ENCODE data around the gene BAX. TPM values are rescaled to one million over a fixed set of nuclear protein-coding genes. Genes with fewer than 3 reads are reported as not detected.

The BAX gene
- polyA plus RNA-seq, 1 of the 3 experiments (the other 2 are of a cell fraction) = 640 TPM

DNA sequence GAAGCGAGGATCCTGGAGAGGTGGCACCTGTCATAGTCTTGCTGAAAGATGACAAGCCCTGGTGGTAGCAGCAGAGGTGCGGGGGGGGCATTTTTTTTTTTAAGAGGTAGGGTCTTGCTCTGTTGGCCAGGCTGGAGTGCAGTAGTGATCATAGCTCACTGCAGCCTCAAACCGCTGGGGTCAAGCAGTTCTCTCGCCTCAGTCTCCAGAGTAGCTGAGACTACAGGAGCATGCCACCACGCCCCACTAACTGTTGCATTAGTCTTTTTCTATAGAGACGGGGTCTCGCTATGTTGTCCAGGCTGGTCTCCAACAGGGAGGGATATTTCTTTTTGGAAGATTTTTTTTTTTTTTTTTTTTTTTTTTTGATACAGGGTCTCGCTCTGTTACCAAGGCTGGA is 3.3 kb downstream of the BAX start:
- peaks cover 8 to 10% of the 10 kb centered on the region in 2 experiments; a peak in 2 of 4 replicates for H3K4me1 ChIP-seq (ENCODE audit: control insufficient read depth in 1 of 2, insufficient read depth in 2 of 2, low read depth in 1 of 2, low read length in 1 of 2)
- H3K79me2 ChIP-seq (ENCODE audit: insufficient read depth) = peaks cover 41% of the 10 kb centered on the region
- WGBS (ENCODE audit: low lambda C conversion rate) = 96% methylated on average over 8 of the region's 8 CpGs
- H3K27me3 ChIP-seq (ENCODE audit: insufficient read depth) = no peaks in the 10 kb centered on the region
- no peak for DNase-seq
- H3K9me2 ChIP-seq = no peaks in the 10 kb centered on the region
- H3K4me3 ChIP-seq (ENCODE audit: low read depth in 2 of 2, low read length in 1 of 2) = no peak overlapping the region
- TF ChIP-seq, protein P1, sequence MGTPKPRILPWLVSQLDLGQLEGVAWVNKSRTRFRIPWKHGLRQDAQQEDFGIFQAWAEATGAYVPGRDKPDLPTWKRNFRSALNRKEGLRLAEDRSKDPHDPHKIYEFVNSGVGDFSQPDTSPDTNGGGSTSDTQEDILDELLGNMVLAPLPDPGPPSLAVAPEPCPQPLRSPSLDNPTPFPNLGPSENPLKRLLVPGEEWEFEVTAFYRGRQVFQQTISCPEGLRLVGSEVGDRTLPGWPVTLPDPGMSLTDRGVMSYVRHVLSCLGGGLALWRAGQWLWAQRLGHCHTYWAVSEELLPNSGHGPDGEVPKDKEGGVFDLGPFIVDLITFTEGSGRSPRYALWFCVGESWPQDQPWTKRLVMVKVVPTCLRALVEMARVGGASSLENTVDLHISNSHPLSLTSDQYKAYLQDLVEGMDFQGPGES (IDR thresholded peaks at IDR 0.05; ENCODE audit: low read depth, low read length) = no peak
- TF ChIP-seq RCOR1 (IDR thresholded peaks at IDR 0.05; ENCODE audit: low read length) (no peak), TCF12 (IDR thresholded peaks at IDR 0.05) (no peak), ELF1 (IDR thresholded peaks at IDR 0.05) (no peak), TEAD4 (IDR thresholded peaks at IDR 0.05; ENCODE audit: borderline replicate concordance, insufficient read depth) (no peak), SIN3A (IDR thresholded peaks at IDR 0.05; ENCODE audit: borderline replicate concordance, low read depth, low read length) (no peak), MXI1 (IDR thresholded peaks at IDR 0.05; ENCODE audit: low read depth, low read length) (no peak), FOXJ3 (CRISPR knock-in tag; IDR thresholded peaks at IDR 0.05) (no peak), RXRA (IDR thresholded peaks at IDR 0.05; ENCODE audit: borderline replicate concordance, low read depth) (no peak), SMC3 (IDR thresholded peaks at IDR 0.05; ENCODE audit: low read depth, low read length) (no peak), NRF1 (IDR thresholded peaks at IDR 0.05; ENCODE audit: low read depth, low read length) (no peak)
- TF ChIP-seq, protein P2, sequence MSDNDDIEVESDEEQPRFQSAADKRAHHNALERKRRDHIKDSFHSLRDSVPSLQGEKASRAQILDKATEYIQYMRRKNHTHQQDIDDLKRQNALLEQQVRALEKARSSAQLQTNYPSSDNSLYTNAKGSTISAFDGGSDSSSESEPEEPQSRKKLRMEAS (IDR thresholded peaks at IDR 0.05; ENCODE audit: low read depth) = no peak
- ChIA-PET POLR2A (no interaction called here), CTCF (interaction anchor here (1.1 kb wide), 1 partner anchor 13 kb away, joined by 3 read pairs; no protein-coding TSS in a partner anchor)
- no peak overlapping the region for H3K4me2 ChIP-seq
- H2AFZ ChIP-seq (ENCODE audit: low read depth) = no peak overlapping the region
- peaks cover 26% of the 10 kb centered on the region for H3F3A ChIP-seq (replicated peaks; ENCODE audit: insufficient read depth)
- no peak overlapping the region for H3K27ac ChIP-seq (ENCODE audit: low read depth in 2 of 2, low read length in 1 of 2)
- no peak overlapping the region for H3K9ac ChIP-seq
- no peaks in the 10 kb centered on the region for H4K20me1 ChIP-seq (ENCODE audit: insufficient read depth)
- H3K36me3 ChIP-seq (replicated peaks in 1 of 2; ENCODE audit: control insufficient read depth in 1 of 2, insufficient read depth in 2 of 2, low read length in 1 of 2) = peaks cover 10 to 33% of the 10 kb centered on the region in 2 experiments
- H3K9me3 ChIP-seq = no peaks in the 10 kb centered on the region

DNA sequence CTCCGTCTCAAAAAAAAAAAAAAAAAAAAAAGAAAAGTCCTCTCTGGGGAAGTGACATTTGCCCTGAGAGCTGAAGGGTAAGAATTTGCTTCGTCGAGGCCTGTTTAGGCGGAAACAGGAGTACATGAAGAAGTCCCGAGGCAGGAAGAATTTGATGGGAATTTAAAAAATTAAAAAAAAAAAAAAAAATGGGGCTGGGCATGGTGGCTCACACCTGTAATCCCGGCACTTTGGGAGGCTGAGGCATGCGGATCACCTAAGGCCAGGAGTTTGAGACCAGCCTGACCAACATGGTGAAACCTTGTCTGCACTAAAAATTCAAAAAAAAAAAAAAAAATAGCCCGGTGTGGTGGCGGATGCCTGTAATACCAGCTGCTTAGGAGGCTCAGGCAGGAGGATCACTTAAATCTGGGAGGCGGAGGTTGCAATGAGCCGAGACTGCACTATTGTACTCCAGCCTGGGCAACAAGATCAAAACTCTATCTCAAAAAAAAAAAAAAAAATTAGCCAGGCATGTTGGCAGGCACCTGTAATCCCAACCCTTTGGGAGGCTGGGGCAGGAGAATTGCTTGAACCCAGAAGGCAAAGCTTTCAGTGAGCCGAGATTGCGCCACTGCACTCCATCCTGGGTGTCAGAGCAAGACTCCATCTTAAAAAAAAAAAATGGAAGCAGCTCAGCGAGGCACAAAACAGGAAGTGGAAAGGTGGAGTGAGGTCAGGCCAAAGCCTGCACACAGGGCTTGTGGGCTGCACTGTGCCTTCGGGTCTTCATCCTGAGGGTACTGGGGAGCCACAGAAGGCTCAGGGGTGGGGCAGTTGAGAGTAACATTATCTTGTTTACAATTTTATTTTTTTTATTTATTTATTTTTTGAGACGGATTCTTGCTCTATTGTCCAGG is 4.9 kb downstream of the BAX start:
- Histone ChIP-seq H3K27me3 (ENCODE audit: insufficient read depth) (no peaks in the 10 kb centered on the region), H3K27ac (ENCODE audit: low read depth in 2 of 2, low read length in 1 of 2) (no peak overlapping the region), H3K79me2 (ENCODE audit: insufficient read depth) (peaks cover 41% of the 10 kb centered on the region), H3K4me1 (ENCODE audit: control insufficient read depth in 1 of 2, insufficient read depth in 2 of 2, low read depth in 1 of 2, low read length in 1 of 2) (peaks cover 23 to 24% of the 10 kb centered on the region in 2 experiments; a peak in 3 of 4 replicates), H4K20me1 (ENCODE audit: insufficient read depth) (no peaks in the 10 kb centered on the region), H3K36me3 (replicated peaks in 1 of 2; ENCODE audit: control insufficient read depth in 1 of 2, insufficient read depth in 2 of 2, low read length in 1 of 2) (peaks cover 10 to 33% of the 10 kb centered on the region in 2 experiments), H3K9me3 (no peaks in the 10 kb centered on the region), H3K9me2 (no peaks in the 10 kb centered on the region), H3K9ac (no peak overlapping the region), H3K4me2 (no peak overlapping the region), H2AFZ (ENCODE audit: low read depth) (no peak overlapping the region), H3K4me3 (ENCODE audit: low read depth in 2 of 2, low read length in 1 of 2) (no peak overlapping the region), H3F3A (replicated peaks; ENCODE audit: insufficient read depth) (peaks cover 37% of the 10 kb centered on the region)
- CTCF ChIA-PET = no interaction called here
- 88% methylated on average over 16 of the region's 16 CpGs for WGBS (ENCODE audit: low lambda C conversion rate)
- DNase-seq = no peak
- POLR2A ChIA-PET = no interaction called here
- TF ChIP-seq POLR2AphosphoS5 (IDR thresholded peaks at IDR 0.05; ENCODE audit: low read depth, low read length) = no peak
- TF ChIP-seq, protein P1 (IDR thresholded peaks at IDR 0.05; ENCODE audit: low read depth, low read length) = no peak
- TF ChIP-seq RAD21 (IDR thresholded peaks at IDR 0.05; ENCODE audit: low read length) = no peak
- no peak for TF ChIP-seq TAF1 (IDR thresholded peaks at IDR 0.05; ENCODE audit: borderline replicate concordance, low read depth, low read length)
- no peak for TF ChIP-seq RCOR1 (IDR thresholded peaks at IDR 0.05; ENCODE audit: low read length)
- TF ChIP-seq YY1 (IDR thresholded peaks at IDR 0.05; ENCODE audit: low read depth) = no peak
- TF ChIP-seq JUND (IDR thresholded peaks at IDR 0.05) = no peak
- TF ChIP-seq GATA2 (CRISPR knock-in tag; IDR thresholded peaks at IDR 0.05) = no peak
- TF ChIP-seq NFIC (IDR thresholded peaks at IDR 0.05; ENCODE audit: borderline replicate concordance) = no peak
- TF ChIP-seq RFX5 (IDR thresholded peaks at IDR 0.05; ENCODE audit: low read length) = no peak
- no peak for TF ChIP-seq RXRA (IDR thresholded peaks at IDR 0.05; ENCODE audit: borderline replicate concordance, low read depth)
- TF ChIP-seq ELF1 (IDR thresholded peaks at IDR 0.05) = no peak
- TF ChIP-seq TCF12 (IDR thresholded peaks at IDR 0.05) = no peak
- TF ChIP-seq SIN3A (IDR thresholded peaks at IDR 0.05; ENCODE audit: borderline replicate concordance, low read depth, low read length) = no peak
- TF ChIP-seq, protein P3, sequence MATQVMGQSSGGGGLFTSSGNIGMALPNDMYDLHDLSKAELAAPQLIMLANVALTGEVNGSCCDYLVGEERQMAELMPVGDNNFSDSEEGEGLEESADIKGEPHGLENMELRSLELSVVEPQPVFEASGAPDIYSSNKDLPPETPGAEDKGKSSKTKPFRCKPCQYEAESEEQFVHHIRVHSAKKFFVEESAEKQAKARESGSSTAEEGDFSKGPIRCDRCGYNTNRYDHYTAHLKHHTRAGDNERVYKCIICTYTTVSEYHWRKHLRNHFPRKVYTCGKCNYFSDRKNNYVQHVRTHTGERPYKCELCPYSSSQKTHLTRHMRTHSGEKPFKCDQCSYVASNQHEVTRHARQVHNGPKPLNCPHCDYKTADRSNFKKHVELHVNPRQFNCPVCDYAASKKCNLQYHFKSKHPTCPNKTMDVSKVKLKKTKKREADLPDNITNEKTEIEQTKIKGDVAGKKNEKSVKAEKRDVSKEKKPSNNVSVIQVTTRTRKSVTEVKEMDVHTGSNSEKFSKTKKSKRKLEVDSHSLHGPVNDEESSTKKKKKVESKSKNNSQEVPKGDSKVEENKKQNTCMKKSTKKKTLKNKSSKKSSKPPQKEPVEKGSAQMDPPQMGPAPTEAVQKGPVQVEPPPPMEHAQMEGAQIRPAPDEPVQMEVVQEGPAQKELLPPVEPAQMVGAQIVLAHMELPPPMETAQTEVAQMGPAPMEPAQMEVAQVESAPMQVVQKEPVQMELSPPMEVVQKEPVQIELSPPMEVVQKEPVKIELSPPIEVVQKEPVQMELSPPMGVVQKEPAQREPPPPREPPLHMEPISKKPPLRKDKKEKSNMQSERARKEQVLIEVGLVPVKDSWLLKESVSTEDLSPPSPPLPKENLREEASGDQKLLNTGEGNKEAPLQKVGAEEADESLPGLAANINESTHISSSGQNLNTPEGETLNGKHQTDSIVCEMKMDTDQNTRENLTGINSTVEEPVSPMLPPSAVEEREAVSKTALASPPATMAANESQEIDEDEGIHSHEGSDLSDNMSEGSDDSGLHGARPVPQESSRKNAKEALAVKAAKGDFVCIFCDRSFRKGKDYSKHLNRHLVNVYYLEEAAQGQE (IDR thresholded peaks at IDR 0.05; ENCODE audit: low read depth, low read length) = no peak

Measured in SK-N-SH (cell line).